NCI-H524 treated with DMSO at 0.1 percent for 48 hours (cell line): ENCODE results near the gene IZUMO4.
A peak's percentile ranks its signal among the peaks of the same experiment; 100 is the strongest.

Experiments used
- DNase-seq: peaks from one replicate; lab custom pipeline; 2025; lab: John Stamatoyannopoulos, UW

The IZUMO4 gene

DNA sequence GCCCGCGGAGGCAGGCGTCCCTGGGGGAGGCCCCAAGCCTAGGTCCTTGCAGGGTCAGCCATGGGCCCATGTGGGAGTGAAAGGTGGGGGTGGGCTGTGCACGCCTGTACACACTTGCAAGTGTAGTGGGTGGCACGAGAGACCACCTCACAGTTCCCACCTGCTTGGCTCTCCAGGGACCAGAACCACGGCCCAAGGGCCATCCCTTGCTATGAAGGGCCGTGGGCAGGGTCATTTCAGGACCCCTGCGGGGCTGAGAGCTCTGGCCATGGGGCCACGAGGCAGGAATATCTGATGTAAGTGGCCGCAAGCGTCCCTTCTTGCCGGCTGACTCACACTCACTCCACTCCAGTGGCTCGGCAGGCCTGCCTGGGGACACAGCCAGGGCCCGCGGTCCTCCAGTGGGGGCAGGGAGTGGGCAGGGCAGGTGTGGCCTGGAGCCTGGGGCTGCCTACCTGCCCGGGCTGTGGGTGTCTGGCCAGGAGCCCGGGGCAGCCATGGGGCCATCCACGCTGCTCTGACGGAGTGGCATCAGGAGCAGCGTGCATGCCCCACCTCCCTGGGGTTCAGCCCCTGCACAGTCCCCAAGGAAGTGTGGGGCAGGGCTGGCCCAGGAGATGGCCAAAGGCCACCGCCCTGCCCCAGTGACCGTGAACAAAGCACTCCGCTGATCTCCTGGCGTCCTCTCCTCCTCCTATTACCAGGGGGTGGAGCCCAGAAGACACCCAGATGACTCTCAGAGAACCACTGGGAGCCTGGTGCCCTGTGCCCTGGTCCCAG is 37.1 kb upstream of the IZUMO4 start:
- no peak for DNase-seq

DNA sequence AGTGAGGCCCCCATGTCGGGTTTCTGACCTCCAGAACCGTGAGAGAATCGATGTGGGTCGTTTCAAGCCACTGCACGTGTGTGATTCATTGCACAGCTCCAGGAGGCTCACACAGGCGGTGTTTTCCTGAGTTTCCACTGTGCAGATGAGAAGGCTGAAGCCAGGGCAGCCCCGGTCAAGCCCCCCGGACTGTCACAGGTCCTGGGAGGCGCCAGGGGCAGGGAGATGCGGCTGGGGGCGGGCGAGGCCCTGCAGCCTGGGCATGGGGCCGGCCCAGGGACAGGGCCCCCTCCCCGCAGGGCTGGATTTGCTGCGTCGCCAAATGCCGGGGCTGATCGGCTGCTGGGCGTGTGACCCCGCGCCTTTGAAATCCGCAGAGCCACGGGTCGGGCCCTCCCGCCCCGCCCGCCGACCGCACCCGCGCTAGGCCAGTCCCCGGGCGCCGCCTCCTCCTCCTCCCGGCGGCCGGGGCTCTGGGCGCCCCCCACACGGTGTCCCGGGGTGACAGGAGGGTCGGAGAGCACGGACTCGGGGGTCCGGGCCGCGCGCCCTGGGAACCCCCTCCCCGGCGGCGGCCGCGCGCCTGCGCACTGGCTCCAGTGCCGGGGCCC is 35.7 kb upstream of the IZUMO4 start:
- DNase-seq: no peak

DNA sequence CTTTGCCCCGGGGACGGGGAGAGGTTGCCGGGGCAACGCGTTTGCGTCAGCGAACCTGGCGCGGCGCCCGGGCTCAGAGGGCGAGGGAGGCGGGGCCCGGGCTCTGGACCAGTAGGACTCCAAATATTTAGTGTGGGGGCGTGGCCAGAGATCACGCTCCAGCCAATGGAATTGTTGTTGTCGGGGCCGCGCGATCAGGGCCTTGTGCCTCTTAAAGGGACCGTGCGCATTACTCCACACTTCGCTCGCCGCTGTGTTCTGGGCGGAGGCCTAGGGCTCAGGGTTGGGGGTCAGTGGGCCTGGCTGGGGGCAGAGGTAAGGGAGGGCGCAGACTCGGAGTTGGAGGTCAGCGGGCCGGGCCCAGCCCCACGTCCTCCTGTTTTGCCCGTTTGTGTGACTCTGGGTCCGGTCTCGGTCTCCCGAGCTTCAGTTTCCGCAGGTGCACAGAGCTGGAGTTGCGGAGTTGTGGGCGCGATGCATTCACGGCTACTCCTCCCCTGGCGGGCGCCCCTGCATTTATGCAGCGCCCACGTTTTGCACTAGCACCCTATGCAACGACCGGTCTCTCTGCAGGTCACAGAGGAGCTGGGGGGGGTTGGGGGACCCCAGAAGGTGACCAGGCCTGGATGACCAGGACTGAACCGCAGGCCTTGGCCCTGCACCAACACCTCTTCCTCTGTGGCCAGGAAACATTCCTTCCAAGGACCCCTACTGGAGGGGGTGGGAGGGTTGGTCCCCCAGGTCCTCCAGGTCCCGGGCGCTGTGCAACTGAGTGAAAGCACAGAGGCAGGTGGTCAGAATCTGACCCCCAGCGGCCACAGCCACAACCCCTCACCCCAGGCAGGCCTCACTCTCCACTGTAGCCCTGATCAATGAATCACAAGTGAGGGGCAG is 35.0 kb upstream of the IZUMO4 start:
- DNase-seq: peak; percentile 93

DNA sequence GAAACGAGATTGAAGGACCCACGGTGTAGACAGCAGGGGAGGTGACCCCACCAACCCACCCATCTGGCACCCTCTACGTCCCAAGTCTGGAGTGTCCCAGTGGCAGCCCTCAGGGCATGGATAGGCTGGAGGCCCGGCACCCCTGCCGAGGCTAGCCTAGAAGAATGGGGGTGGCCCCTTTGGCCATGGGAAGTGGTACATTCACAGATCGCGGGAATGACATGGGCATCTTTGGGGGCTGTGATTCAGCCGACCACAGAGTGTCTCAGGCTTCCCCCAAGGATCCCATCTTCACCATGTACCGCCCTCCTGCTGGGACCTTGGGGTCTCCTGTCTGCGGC is 34.4 kb upstream of the IZUMO4 start:
- DNase-seq: no peak

DNA sequence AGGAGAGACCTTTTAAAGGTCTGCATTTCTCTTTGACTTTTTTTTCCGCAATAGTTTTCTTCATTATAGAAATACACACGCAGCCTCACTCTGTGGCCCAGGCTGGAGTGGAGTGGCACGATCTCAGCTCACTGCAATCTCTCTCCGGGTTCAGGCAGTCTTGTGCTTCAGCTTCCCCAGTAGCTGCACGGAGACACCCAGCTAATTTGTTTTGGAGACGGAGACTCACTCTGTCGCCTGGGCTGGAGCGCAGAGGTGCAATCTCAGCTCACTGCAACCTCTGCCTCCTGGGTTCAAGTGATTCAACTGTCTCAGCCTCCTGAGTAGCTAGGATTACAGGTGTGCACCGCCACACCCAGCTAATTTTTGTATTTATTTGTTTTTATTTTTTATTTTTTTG is 33.9 kb upstream of the IZUMO4 start:
- DNase-seq: no peak

DNA sequence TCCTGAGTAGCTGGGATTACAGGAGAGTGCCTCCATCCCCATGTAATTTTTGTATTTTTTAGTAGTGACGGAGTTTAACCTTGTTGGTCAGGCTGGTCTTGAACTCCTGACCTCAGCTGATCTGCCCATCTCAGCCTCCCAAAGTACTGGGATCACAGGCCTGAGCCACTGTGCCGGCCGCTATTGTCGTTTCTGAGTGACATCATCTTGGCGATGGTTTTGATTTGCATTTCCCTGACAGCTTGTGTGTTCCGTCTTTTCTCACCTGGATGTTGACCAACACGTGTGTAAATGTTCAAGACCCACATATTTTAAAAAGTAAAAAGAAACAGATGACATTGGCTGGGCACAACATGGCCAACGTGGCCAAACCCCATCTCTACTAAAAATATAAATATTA is 32.9 kb upstream of the IZUMO4 start:
- DNase-seq: no peak

DNA sequence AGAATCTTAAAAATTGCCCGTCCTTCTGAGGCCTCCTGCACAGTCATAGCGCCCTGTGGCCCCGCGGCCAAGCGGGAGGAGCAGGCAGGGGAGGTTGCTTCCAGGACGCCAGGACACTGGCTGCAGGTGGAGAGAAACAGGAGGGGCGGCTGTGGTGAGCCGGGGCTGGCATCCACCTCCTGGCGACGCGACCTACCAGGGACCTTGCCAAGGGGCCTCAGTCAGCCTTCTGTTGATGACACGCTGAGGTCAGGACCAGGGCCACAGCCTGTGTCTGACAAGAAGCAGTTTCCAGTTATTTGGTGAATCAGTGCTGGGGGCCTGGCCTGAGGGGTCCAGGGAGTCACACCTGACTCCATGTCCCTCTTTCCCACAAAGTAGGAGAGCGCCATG is 32.3 kb upstream of the IZUMO4 start:
- no peak for DNase-seq

DNA sequence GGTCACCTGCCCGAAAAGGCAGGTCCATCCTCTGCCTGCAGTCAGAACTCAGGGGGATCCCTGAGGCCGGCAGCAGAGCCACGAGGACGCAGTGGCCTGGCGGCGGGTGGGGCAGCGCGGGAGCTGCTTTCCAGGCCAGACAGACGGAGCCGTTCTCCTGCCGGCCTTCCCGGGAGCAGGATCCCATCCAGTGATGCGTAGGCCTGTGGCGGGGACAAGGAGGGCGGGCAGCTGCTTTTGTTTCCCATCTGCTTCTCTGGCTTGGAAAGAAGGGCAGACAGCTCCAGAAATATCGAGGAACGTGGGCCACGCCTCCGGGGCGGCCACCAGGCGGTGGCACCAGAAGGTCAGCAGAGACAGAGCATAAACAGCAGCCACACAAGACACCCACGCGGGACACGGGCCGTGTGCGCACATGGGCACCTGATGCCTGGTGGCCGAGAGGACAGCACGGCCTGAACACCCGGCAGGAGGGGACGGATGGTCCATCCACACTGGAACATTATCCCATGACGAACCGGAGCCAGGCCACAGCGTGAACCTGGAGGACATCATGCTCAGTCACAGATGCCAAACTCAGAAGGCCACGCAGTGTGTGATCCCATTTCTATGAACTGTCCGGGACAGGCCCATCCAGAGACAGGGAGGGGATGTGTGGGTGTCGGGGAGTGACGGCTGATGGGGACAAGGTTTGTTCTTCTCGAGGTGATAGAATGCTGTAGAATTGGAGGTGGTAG is 31.8 kb upstream of the IZUMO4 start:
- no peak for DNase-seq

DNA sequence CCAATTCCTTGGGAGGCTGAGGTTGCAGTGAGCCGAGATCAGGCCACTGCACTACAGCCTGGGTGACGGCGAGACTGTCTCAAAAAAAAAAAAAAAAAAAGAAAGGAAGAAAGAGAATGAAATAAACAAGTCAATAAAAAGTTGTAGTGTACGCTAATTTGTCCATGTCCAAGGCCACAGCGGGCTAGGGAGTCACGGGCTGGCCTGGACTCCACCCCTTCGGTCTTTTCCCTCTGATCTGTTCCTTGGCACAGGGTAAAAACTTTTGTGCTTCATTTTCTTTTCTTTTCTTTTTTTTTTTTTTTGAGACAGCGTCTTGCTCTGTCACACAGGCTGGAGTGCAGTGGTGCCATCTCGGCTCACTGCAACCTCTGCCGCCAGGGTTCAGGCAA is 26.3 kb upstream of the IZUMO4 start:
- DNase-seq: no peak

DNA sequence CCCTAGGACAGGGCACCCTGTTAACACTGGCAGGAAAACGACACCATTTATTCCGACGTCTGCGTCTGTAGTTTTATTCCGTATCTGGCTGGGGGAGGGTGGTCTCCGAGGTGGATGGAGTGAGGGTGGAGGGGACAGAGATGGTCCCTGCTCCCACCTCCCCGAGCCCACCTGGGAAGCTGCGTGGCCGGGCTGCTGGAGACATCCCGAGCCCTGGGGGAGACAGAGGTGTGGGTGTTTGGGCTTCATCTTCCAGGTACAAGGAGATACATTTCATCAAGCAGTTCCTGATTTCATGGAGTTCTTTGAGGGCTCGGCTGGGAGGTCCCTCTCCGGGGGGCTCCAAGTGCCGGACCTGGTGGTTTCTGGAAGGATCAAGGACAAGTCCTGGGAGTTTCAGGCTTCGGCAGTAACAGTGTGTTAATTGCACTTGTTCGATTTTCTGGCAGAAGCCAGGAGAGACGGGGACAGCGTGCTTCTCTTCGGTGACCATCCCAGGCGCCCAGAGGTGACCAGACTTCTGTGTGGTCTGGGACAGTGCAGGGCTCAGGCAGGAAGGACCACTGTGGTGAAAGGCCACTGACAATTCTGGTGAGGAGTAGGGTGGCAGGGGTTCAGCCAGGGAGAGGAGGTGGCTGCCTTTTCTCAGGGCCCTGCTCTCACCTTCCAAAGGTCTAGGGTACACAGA is 25.6 kb upstream of the IZUMO4 start:
- DNase-seq: no peak

DNA sequence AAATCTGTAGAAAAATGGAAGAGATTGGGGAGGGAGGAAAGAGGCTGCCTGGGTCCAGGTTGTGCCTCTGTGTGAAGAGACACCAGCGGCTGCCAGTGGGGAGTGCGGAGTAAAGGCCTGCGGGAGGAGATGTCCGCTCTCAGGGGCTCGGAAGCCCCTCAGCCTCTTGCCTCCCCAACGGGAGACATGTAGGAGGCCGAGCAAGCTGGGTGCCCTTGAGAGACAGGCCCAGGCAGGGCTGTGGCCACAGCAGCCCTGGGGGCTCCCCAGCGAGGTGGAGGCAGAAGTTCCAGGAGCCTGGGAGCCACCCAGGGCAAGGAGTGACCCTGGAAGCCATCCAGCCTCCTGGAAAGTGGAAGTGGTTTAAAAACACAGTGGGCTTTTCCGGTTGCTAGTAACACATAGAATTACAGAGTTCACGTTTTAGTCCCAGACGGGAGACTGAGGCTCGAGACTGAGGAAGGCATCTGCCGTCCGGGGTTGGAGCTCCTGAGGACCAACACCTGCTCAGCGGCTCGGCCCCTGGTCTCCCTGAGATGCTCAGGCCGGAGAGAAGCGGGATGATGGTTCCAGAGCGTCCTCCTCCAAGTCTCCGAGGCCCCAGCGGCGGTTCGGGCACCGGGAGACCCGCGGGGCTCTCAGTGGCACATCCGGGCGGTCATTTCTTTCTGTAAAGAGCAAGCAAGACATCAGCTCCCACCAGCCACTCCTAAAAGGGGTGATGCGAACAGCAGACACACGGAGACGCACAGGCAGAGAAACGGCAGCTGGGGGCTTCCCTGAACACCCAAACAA is 23.8 kb upstream of the IZUMO4 start:
- no peak for DNase-seq

DNA sequence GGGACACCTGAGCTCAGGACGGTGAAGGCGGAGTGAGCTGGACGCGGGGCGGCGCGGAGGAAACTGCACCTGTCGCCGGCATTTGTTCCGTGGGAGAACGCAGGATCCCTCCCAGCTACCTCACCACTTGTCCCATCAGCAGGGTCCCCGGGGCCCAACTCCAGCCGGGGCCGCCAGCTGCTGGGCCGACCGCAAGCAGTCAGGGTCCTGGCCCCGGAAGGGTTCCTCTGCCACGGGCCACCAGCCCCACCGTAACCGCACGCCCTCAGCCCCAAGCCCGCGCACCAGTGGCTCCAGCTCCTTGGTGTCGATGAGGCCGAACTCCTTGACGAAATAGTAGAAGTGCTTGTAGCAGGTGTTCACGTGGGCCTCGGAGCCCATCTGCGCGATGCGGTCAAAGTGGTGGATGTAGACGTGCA is 20.2 kb upstream of the IZUMO4 start:
- no peak for DNase-seq

DNA sequence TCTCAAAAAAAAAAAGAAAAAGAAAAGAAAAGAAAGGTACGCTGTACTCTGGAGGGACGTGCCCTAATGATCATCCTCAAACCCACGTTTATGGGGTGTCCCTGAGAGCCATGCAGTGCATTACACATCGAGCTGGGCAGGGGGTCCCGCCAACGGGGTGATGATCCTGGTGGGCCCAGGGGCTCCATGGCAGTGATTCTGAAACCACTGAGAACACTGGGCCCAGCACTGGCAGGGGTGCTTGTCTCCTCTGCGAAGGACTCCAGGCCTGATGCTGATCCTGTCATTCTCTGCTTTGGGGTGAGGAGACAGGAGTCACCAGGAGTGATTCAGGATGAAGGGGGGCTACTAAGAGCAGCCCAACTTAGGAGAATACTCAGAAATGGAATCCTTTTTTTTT is 19.3 kb upstream of the IZUMO4 start:
- DNase-seq: no peak

DNA sequence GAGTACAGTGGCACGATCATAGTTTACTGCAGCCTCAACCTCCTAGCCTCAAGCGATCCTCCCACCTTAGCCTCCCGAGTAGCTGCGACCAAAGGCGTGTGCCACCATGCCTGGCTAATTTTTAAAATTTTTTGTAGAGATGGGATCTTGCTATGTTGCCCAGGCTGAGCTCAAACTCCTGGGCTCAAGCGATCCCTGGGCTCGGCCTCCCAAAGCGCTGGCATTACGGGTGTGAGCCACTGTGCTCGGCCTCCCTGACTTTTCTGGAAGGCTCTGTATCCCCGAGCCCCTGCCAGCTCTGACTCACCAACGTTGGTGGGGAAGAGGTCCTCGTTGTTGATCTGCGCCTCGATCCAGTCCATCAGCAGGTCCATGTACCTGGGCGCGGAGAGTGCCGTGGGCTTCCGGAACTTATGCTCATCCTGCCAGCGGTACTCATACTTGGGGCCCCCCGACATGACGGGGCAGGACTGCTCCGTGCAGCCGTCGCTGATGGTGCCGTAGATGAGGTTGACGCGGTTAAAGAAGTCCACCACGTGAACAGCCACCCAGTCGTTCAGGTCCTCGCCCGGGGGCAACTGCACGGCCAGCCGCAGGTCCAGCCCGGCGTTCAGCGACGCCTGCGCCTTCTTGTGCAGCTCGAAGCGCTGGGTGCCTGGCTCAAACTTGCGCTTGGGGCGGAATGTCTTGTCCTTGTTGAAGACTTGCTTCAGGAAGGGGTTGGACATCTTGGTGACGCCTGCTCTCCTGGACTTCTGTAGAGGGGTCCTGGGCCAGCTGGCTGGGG is 18.7 kb upstream of the IZUMO4 start:
- DNase-seq: no peak

DNA sequence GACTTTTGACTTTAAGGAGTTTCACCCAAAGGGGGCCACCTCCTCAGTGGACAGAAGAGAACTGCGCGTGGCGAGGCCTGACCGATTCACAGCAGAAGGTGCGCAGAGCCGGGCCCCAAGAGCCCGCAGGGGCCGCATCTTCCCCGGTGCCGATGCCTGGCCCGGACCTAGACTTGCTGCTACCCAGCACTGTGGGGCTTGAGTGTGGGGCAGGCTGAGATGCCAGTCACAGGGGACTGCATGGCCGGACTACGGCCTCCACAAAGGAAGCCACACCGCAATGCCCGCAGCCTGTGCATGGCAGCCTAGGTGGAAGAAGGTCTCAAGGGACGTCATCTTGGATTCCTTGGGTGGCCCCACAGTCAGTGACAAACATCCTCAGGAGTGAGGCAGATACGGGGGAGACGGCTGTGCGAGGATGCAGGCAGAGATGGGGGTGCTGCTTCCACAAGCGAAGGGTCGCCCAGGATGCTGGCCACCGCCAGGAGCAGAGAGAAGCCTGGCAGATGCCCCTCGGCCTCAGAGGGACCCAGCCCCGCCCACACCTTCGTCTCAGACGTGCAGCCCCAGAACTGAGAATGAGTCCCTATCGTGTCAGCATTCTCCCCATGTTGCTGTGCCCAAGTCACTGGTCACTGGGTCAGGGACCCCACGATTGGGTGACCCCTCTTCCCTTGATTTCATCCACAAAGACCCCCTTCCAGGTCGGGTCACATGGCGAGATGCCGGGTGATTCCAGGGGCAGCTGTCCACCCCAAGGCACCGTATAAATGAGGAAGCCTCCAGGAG is 17.4 kb upstream of the IZUMO4 start:
- DNase-seq: no peak

DNA sequence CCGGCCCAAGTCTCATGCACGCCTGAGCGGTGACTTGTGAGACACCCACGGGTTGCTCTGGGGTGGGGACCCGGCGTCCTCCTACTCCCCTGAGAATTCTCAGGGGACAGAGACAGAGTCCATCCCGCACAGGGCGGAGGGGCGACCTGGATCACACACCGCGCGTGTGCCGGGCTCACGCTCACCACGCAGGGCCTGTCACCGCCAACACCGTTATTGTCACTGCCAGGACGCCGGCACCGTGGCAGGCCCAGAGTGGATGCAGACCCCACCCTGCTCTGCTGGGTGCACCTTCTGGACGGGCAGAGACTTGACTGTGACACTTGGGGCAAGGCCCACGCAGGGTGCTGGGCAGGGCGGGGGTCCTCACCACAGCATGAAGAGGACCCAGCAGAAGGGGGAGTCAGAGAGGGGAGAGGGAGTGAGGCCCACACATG is 16.8 kb upstream of the IZUMO4 start:
- DNase-seq: no peak

DNA sequence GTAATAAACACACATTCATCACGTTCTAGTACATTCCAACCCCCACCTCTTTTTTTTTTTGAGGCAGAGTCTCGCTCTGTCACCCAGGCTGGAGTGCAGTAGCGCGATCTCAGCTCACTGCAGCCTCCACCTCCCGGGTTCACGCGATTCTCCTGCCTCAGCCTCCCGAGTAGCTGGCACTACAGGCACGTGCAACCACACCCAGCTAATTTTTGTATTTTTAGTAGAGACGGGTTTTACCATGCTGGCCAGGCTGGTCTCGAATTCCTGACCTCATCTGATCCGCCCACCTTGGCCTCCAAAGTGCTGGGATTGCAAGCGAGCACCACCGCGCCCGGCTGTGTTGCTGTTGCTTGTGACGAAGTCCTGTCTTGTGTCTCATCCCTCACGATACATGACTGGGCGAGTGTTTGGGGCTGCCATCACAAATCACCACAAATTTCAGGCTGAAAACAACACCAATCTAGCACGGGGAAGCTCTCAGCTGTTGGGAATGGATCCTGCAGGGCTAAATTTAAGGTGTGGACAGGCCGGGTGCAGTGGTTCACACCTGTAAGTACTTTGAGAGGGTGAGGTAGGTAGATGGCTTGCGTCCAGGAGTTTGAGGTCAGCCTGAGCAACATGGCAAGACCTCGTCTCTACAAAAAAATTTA is 16.3 kb upstream of the IZUMO4 start:
- no peak for DNase-seq

DNA sequence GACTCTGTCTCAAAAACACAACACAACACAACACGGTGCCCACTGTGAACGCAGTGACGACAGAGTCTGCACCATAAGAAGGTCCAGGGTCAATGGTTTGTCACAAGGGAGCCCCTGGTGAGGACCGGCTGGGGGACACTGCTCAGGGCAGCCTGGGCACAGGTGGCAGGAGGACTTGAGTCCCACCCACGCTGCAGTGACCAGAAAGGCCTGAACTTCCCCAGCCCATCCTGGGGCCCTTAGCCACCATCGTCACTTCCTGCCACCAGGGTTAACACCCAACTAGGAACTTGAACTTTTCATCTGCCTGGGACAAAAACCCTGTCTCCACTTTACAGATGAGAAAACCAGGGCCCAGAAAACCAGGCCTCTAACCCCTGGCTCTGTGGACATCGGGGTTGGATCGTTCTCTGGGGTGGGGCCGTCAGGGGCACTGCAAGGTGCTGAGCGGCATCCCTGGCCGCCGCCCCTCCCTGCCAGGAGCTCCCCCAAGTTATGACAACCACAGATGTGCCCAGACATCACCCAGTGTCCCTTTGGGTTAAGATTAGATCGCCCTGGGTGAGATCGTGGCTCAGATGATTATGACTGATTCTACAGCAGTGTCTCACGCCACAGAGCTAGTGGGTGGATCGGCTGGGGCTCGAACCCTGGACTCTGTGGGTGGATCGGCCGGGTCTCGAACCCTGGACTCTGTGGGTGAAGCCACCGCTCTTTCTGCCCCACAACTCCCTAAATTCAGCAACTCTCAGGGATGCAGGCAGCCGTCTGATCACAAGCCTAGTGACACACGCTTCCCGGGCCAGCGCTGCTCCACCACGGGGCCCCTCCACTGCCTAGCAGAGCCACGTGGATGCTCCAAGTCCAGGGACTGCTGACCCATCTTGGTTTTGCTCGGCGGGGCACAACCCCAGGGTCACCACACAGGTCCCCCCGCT is 14.6 kb upstream of the IZUMO4 start:
- no peak for DNase-seq
